Heart left ventricle (tissue), 16 donors: ENCODE results near the gene KSR2. TPM values are rescaled to one million over a fixed set of nuclear protein-coding genes. Genes with fewer than 3 reads are reported as not detected.

Experiments used
- ATAC-seq, 4 donors: fragments of 200-7000 bp; cut with Tn5 transposase; one replicate each; pipeline ENCODE4 v1.9.1; 2020 to 2022; ENCODE audit warnings: moderate library complexity in 4 of 4, mild to moderate bottlenecking in 3 of 4, moderate number of reproducible peaks in 1 of 4
- DNase-seq, 5 donors: peaks; one replicate each; pipeline ENCODE4 v3.0.0-alpha.2; 2020
- H3K27ac ChIP-seq, 12 donors: fragments of 200-600 bp; sonication (generic) in 4 of 12; one replicate each; pipeline versions ENCODE4 v1.5.0 to v1.8.0; 2016 to 2022; ENCODE audit warnings: mild to moderate bottlenecking in 2 of 12
- H3K27me3 ChIP-seq, 9 donors: fragments of 200-600 bp; sonication (generic) in 2 of 9; one replicate each; pipeline versions ENCODE4 v1.5.1 to v1.8.0; 2016 to 2022; ENCODE audit warnings: mild to moderate bottlenecking in 3 of 9
- H3K36me3 ChIP-seq, 9 donors: fragments of 200-600 bp; sonication (generic) in 2 of 9; one replicate each; pipeline versions ENCODE4 v1.5.0 to v1.8.0; 2018 to 2022; ENCODE audit warnings: mild to moderate bottlenecking in 2 of 9
- H3K4me1 ChIP-seq, 12 donors: fragments of 200-600 bp; sonication (generic) in 4 of 12; one replicate each; pipeline versions ENCODE4 v1.5.0 to v1.8.0; 2016 to 2022; ENCODE audit warnings: mild to moderate bottlenecking in 3 of 12
- H3K4me3 ChIP-seq, 12 donors: fragments of 200-600 bp; sonication (generic) in 4 of 12; one replicate each; pipeline versions ENCODE4 v1.5.0 to v1.8.0; 2017 to 2022; ENCODE audit warnings: mild to moderate bottlenecking in 9 of 12, moderate library complexity in 4 of 12
- H3K9me3 ChIP-seq, 12 donors: fragments of 200-600 bp; sonication (generic) in 4 of 12; one replicate each; pipeline versions ENCODE4 v1.5.0 to v1.8.0; 2016 to 2022; ENCODE audit warnings: mild to moderate bottlenecking in 1 of 12
- CTCF ChIP-seq, 12 donors: fragments of 200-600 bp; sonication (generic) in 4 of 12; IDR thresholded peaks; one replicate each; pipeline versions ENCODE4 v1.5.0 to v1.8.0; 2018 to 2022; ENCODE audit warnings: antibody characterized with exemption in 12 of 12, mild to moderate bottlenecking in 5 of 12
- POLR2A ChIP-seq, 2 donors: fragments of 450-650 bp; IDR thresholded peaks; one replicate each; pipeline ENCODE4 v1.6.1; 2017; ENCODE audit warnings: antibody characterized with exemption in 2 of 2, mild to moderate bottlenecking in 2 of 2, moderate library complexity in 2 of 2
- WGBS, 4 donors: extraction: QIAGEN DNeasy Blood & Tissue Kit in 2 of 4; methylation state at CpG; one replicate each; pipeline versions ENCODE4 v1.1.5 to v1.1.7; 2013 to 2018; 5-methylcytosine and 5-hydroxymethylcytosine counted together
- intact Hi-C, 10 donors: fragments of 100-400 bp; cut with DNase I; formaldehyde crosslinking; loops; one replicate each; pipeline versions ENCODE4 v1.11.1 to v1.14.2; 2022
- polyA plus RNA-seq, 2 donors: library from polyadenylated mRNA; stranded (reverse); fragments of 200-250 nt; gene quantifications; one replicate each; pipeline ENCODE4 v1.2.3, GENCODE V29; 2013
- total RNA-seq, 9 donors: library from RNA; depleted of rRNA in 2 of 9; stranded (reverse); fragments of >200 nt in 2 of 9; fragmentation: NEBNext Ultra II Directional in 3 of 9; extraction: Animal tissue kit (Norgen Biotek cat#: 25700) in 3 of 9; gene quantifications; one replicate each; pipeline versions ENCODE4 v1.1.0 to v1.2.4, GENCODE V29; 2016 to 2023
- donor health status: ischemic (EF 13 %, LVEDD 7.1; RV severe dilation, severe dysfunction).
- donor health status: healthy with polysubstance abuse.
- donor health status: DM: no; HTN: yes; CAD: no.
- donor health status: DM: no; HTN: no; CAD: no.
- donor health status: ischemic (EF 25% LVEDD 6.9; RV normal size, moderate dysfunction).
- donor health status: ischemic (EF 25% LVEDD 5.7; RV mildly dilated, moderate dysfunction).
- donor health status: healthy.
- donor health status: DM: yes; HTN: yes; CAD: no.
- donor health status: ischemic (EF 35%, LVEDD 5.7; RV mildly dilated, moderate dysfunction).
- donor health status: nonischemic (EF 11% LVEDD 7.7; RV severe dilation, severe dysfunction).
- donor health status: DM: yes; HTN: yes; CAD: no.
- donor health status: PGD.
- donor health status: ischemic (EF 29% LVEDD 5.4; RV normal size, mild dysfunction).
- donor health status: nonischemic (EF 23%, LVEDD 6.1; RV moderate dilation, normal function).

The KSR2 gene
- total and polyA plus RNA-seq, 11 donors = under 0.01 to 0.02 (median 0.02) TPM; not detected in 8

- no peak for DNase-seq
- Histone ChIP-seq H3K4me1 (no peaks in the 10 kb centered on the region), H3K36me3 (no peaks in the 10 kb centered on the region), H3K9me3 (no peaks in the 10 kb centered on the region), H3K27ac (no peak overlapping the region), H3K4me3 (no peak overlapping the region), H3K27me3 (peaks cover 0 to 4% (median 0%) of the 10 kb centered on the region in 9 donors)
- 53 to 67% (median 57%) methylated on average over 1 of the region's 1 CpG for WGBS, 4 donors
- intact Hi-C loops = no loop called here
- TF ChIP-seq POLR2A (IDR thresholded peaks at IDR 0.05) = no peak
- no peak for TF ChIP-seq CTCF (IDR thresholded peaks at IDR 0.05)
- ATAC-seq = no peak
Observed at GRCh38 chr12:117459229-117459628, 509.6 kb downstream of the KSR2 start.

GRCh38 chr12:117457189-117457588, 511.6 kb downstream of the KSR2 start:
- no peak for ATAC-seq
- H3K27ac ChIP-seq = no peak overlapping the region
- no peak for DNase-seq

GRCh38 chr12:117456076-117456475, 512.7 kb downstream of the KSR2 start:
- H3K4me3 ChIP-seq = no peak overlapping the region
- H3K9me3 ChIP-seq = no peaks in the 10 kb centered on the region
- 69 to 82% (median 73%) methylated on average over 5 of the region's 5 CpGs for WGBS, 4 donors
- intact Hi-C loops = no loop called here
- ATAC-seq (no peak), DNase-seq (no peak)
- peaks cover 0 to 4% (median 0%) of the 10 kb centered on the region in 9 donors for H3K27me3 ChIP-seq
- H3K27ac ChIP-seq = no peak overlapping the region
- no peaks in the 10 kb centered on the region for H3K36me3 ChIP-seq
- no peaks in the 10 kb centered on the region for H3K4me1 ChIP-seq
- TF ChIP-seq CTCF (IDR thresholded peaks at IDR 0.05) = no peak
- TF ChIP-seq POLR2A (IDR thresholded peaks at IDR 0.05) = no peak

More at GRCh38 chr12:117457189-117457588, 511.6 kb downstream of the KSR2 start:
- Histone ChIP-seq H3K36me3 (no peaks in the 10 kb centered on the region), H3K27me3 (peaks cover 0 to 4% (median 0%) of the 10 kb centered on the region in 9 donors), H3K9me3 (no peaks in the 10 kb centered on the region), H3K4me1 (no peaks in the 10 kb centered on the region), H3K4me3 (no peak overlapping the region)
- intact Hi-C loops = no loop called here
- WGBS, 4 donors = 59 to 81% (median 68%) methylated on average over 3 of the region's 3 CpGs
- TF ChIP-seq POLR2A (IDR thresholded peaks at IDR 0.05) (no peak), CTCF (IDR thresholded peaks at IDR 0.05) (no peak)

GRCh38 chr12:117453961-117454360, 514.8 kb downstream of the KSR2 start:
- TF ChIP-seq CTCF (IDR thresholded peaks at IDR 0.05) (no peak), POLR2A (IDR thresholded peaks at IDR 0.05) (no peak)
- Histone ChIP-seq H3K4me1 (no peaks in the 10 kb centered on the region), H3K4me3 (no peak overlapping the region), H3K36me3 (no peaks in the 10 kb centered on the region), H3K27ac (no peak overlapping the region), H3K9me3 (no peaks in the 10 kb centered on the region), H3K27me3 (no peaks in the 10 kb centered on the region)
- DNase-seq = no peak
- intact Hi-C loops = no loop called here
- WGBS, 4 donors = 82 to 86% (median 85%) methylated on average over 4 of the region's 4 CpGs
- ATAC-seq = no peak
